C4-2B (cell line): ENCODE data around the gene MED12L.

Experiments
- CTCF ChIP-seq: fragments of 450-650 bp; conservative IDR thresholded peaks from 2 replicates; pipeline ENCODE4 v1.5.1; 2017; ENCODE audit warnings: mild to moderate bottlenecking
- ZFX ChIP-seq: fragments of 450-650 bp; IDR thresholded peaks from 2 replicates; pipeline ENCODE4 v1.6.1; 2017

GRCh38 chr3:151387842-151388241 lies 302.4 kb downstream of the MED12L start:
- TF ChIP-seq CTCF (no peak), ZFX (no peak)
